Measurements from ENCODE around the gene ENDOU. TPM values are rescaled to one million over a fixed set of nuclear protein-coding genes. Genes with fewer than 3 reads are reported as not detected.

Gene ENDOU
- total RNA-seq, 1 experiment from 2014 or later, result not detected

DNA sequence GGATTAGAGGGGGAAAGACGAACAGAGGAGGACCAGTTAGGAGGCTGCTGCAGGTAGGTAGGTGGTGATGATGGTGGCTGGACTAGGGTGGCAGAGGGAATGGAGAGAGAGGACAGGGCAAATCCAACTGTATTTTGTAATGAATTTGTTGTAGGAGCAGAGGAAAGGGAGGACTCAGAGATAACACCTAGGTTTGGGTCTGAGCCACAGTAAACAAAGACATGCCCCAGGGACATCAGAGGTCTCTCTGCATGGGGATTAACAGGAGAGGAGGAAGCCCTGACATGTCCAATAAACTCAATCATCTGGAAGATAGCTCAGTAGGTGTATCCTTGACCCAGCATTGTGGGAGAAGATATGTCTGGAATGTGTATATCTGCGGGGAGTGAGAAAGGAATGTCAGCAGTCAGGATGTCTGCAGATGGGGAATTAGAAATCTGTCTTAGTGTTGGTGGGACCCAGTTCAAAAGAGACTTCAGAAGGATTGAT lies 43.1 kb upstream of the ENDOU start:
- Histone ChIP-seq H3K27me3 (ENCODE audit: low read length) (no peaks in the 10 kb centered on the region), H3K9ac (ENCODE audit: low read length) (no peak overlapping the region), H3K9me3 (ENCODE audit: low read length) (no peaks in the 10 kb centered on the region), H2AFZ (ENCODE audit: low read length) (no peak overlapping the region), H3K4me1 (ENCODE audit: insufficient read depth, low read length) (peaks cover 17% of the 10 kb centered on the region), H3K27ac (ENCODE audit: low read length) (no peak overlapping the region), H3K79me2 (ENCODE audit: low read length) (no peaks in the 10 kb centered on the region), H4K20me1 (ENCODE audit: low read length) (no peaks in the 10 kb centered on the region), H3K4me3 (ENCODE audit: low read length) (no peak overlapping the region), H3K36me3 (ENCODE audit: low read depth, low read length) (no peaks in the 10 kb centered on the region), H3F3A (ENCODE audit: low read length, unreplicated experiment) (no peaks in the 10 kb centered on the region), H3K9me2 (replicated peaks; ENCODE audit: low read length) (no peaks in the 10 kb centered on the region), H3K4me2 (ENCODE audit: low read length) (peak overlapping the region; percentile 57)
- POLR2A ChIA-PET (ENCODE audit: unreplicated experiment), result interaction anchor here (0.5 kb wide), 1 partner anchor 25 kb away, joined by 4 read pairs; no protein-coding TSS in a partner anchor
- CTCF ChIA-PET, result interaction anchor here (0.8 to 1.6 kb wide), 3 partner anchors 24 to 26 kb away, joined by 5 to 13 read pairs (median 5); no protein-coding TSS in a partner anchor
- BruUV-seq (replicated peaks), result no TSS peak
- DNase-seq (peak; percentile 92), ATAC-seq (peak; percentile 54)
- intact Hi-C loops (cut with micrococcal nuclease), result no loop called here
- TF ChIP-seq EZH2 (IDR thresholded peaks at IDR 0.05; ENCODE audit: low read length, unreplicated experiment), result no peak
- TF ChIP-seq, protein P1, sequence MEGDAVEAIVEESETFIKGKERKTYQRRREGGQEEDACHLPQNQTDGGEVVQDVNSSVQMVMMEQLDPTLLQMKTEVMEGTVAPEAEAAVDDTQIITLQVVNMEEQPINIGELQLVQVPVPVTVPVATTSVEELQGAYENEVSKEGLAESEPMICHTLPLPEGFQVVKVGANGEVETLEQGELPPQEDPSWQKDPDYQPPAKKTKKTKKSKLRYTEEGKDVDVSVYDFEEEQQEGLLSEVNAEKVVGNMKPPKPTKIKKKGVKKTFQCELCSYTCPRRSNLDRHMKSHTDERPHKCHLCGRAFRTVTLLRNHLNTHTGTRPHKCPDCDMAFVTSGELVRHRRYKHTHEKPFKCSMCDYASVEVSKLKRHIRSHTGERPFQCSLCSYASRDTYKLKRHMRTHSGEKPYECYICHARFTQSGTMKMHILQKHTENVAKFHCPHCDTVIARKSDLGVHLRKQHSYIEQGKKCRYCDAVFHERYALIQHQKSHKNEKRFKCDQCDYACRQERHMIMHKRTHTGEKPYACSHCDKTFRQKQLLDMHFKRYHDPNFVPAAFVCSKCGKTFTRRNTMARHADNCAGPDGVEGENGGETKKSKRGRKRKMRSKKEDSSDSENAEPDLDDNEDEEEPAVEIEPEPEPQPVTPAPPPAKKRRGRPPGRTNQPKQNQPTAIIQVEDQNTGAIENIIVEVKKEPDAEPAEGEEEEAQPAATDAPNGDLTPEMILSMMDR (conservative IDR thresholded peaks at IDR 0.05; ENCODE audit: low read depth, low read length), result no peak
- no peak for TF ChIP-seq EZH2phosphoT487 (IDR thresholded peaks at IDR 0.05; ENCODE audit: borderline replicate concordance, low read length)

DNA sequence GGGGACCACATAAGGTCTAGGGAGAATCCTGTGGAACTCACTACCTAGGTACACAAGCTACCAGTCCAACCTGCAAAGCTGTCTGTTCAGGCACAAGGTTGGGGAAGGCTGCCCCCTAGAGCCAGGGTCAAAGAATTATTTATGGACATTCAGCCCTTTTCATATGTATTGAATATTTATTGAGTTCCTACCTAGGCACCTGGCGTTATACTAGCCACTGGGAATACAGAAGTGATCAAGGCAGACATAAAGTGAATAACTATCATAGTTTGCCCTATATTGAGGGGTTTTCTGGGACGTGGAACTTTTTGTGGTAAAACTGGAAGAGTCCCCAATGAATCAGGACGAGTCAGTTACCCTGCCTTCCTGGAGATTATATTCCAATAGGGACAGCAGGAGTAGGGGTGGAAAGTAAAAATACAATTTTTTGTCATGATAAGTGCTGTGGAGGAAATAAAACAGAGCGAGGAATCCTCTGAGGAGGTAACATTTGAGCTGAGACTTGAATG lies 42.0 kb upstream of the ENDOU start:
- Histone ChIP-seq H4K20me1 (ENCODE audit: low read length) (no peaks in the 10 kb centered on the region), H3K9me3 (ENCODE audit: low read length) (no peaks in the 10 kb centered on the region), H3F3A (ENCODE audit: low read length, unreplicated experiment) (no peaks in the 10 kb centered on the region), H3K4me3 (ENCODE audit: low read length) (no peak overlapping the region), H3K36me3 (ENCODE audit: low read depth, low read length) (no peaks in the 10 kb centered on the region), H3K79me2 (ENCODE audit: low read length) (no peaks in the 10 kb centered on the region), H2AFZ (ENCODE audit: low read length) (no peak overlapping the region), H3K4me1 (ENCODE audit: insufficient read depth, low read length) (peaks cover 13% of the 10 kb centered on the region), H3K27me3 (ENCODE audit: low read length) (no peaks in the 10 kb centered on the region), H3K9ac (ENCODE audit: low read length) (no peak overlapping the region), H3K9me2 (replicated peaks; ENCODE audit: low read length) (no peaks in the 10 kb centered on the region), H3K27ac (ENCODE audit: low read length) (no peak overlapping the region), H3K4me2 (ENCODE audit: low read length) (no peak overlapping the region)
- ATAC-seq, result peak; percentile 24; the same call in 1 of the 2 replicates
- ChIA-PET CTCF (interaction anchor here (0.7 to 2.4 kb wide), 6 partner anchors 9 to 71 kb away, joined by 3 to 13 read pairs (median 4); partner anchors contain the start of gene RAPGEF3), POLR2A (ENCODE audit: unreplicated experiment) (no interaction called here)
- DNase-seq, result peak; percentile 64
- no TSS peak for BruUV-seq (replicated peaks)
- TF ChIP-seq EZH2phosphoT487 (IDR thresholded peaks at IDR 0.05; ENCODE audit: borderline replicate concordance, low read length), result no peak
- TF ChIP-seq, protein P1 (conservative IDR thresholded peaks at IDR 0.05; ENCODE audit: low read depth, low read length), result peak; percentile 78
- intact Hi-C loops (cut with micrococcal nuclease), result loop anchor here (1.0 to 2.0 kb wide), 2 partner anchors 23 to 52 kb away; no protein-coding TSS in a partner anchor

All from PC-3 (cell line).